Prostate gland (tissue), 2 donors: ENCODE data around the gene FAM217B.

Source experiments
- POLR2A ChIP-seq: fragments of 450-650 bp; IDR thresholded peaks from one replicate; pipeline ENCODE4 v1.6.1; 2016; ENCODE audit warnings: antibody characterized with exemption, mild to moderate bottlenecking
- TF ChIP-seq, protein P1 (sequence below), 4 experiments: fragments of 200-600 bp in 2 of 4; fragments of 450-650 bp in 2 of 4; sonication (generic) in 2 of 4; IDR thresholded peaks; 1 replicate in 3 of 4; 2 replicates in 1 of 4; pipeline ENCODE4 v1.5.1; 2016 to 2019; ENCODE audit warnings: antibody characterized with exemption in 4 of 4, mild to moderate bottlenecking in 2 of 4, moderate library complexity in 2 of 4

DNA sequence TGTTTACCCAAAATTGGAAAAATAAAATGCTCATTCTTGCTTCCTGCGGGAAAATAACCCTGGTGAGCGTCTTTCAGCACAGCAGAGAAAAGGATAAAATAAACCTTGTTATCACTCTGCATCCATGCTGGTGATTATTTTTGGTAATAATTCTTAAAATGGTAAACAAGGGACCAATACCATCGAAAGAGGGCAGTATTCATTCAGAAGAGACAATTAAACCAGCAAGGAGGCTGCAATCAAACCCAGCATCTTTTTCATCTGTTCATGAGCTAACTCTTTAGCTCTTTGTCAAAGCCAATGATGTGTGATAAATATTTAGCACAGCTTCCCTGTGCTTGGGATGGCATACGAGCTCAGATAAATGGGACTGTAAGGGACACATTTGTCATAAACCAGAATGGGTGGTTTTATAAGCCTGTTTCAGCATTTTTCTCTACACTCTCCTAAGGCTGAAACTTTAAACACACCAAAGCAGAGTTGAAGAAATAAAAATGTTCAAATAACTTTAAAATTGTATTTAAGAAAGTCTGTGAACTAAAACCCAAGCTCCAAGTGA is 52.4 kb downstream of the FAM217B start:
- TF ChIP-seq, protein P1, sequence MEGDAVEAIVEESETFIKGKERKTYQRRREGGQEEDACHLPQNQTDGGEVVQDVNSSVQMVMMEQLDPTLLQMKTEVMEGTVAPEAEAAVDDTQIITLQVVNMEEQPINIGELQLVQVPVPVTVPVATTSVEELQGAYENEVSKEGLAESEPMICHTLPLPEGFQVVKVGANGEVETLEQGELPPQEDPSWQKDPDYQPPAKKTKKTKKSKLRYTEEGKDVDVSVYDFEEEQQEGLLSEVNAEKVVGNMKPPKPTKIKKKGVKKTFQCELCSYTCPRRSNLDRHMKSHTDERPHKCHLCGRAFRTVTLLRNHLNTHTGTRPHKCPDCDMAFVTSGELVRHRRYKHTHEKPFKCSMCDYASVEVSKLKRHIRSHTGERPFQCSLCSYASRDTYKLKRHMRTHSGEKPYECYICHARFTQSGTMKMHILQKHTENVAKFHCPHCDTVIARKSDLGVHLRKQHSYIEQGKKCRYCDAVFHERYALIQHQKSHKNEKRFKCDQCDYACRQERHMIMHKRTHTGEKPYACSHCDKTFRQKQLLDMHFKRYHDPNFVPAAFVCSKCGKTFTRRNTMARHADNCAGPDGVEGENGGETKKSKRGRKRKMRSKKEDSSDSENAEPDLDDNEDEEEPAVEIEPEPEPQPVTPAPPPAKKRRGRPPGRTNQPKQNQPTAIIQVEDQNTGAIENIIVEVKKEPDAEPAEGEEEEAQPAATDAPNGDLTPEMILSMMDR (IDR thresholded peaks at IDR 0.05): no peak
- no peak for TF ChIP-seq POLR2A
